Ishikawa (cell line): Measurements from ENCODE around the gene AGK.

Source experiments
- CEBPB ChIP-seq: IDR thresholded peaks from 2 replicates; pipeline ENCODE4 v1.6.1; 2012
- CREB1 ChIP-seq: IDR thresholded peaks from 2 replicates; pipeline ENCODE4 v1.6.1; 2012; ENCODE audit warnings: low read depth
- EGR1 ChIP-seq: IDR thresholded peaks from 2 replicates; pipeline ENCODE4 v1.6.1; 2012
- EP300 ChIP-seq: IDR thresholded peaks from 2 replicates; pipeline ENCODE4 v1.6.1; 2012; ENCODE audit warnings: borderline replicate concordance
- FOXM1 ChIP-seq: IDR thresholded peaks from 2 replicates; pipeline ENCODE4 v1.6.1; 2012; ENCODE audit warnings: low read depth, borderline replicate concordance
- MAX ChIP-seq: IDR thresholded peaks from 2 replicates; pipeline ENCODE4 v1.6.1; 2012
- NFIC ChIP-seq: IDR thresholded peaks from 2 replicates; pipeline ENCODE4 v1.6.1; 2012
- RAD21 ChIP-seq: IDR thresholded peaks from 2 replicates; pipeline ENCODE4 v1.6.1; 2012; ENCODE audit warnings: low read depth
- REST ChIP-seq: IDR thresholded peaks from 2 replicates; pipeline ENCODE4 v1.6.1; 2012; ENCODE audit warnings: low read depth, mild to moderate bottlenecking
- TAF1 ChIP-seq: IDR thresholded peaks from 2 replicates; pipeline ENCODE4 v1.6.1; 2012; ENCODE audit warnings: low read depth, mild to moderate bottlenecking
- TCF12 ChIP-seq: IDR thresholded peaks from 2 replicates; pipeline ENCODE4 v1.6.1; 2012; ENCODE audit warnings: low read depth
- TEAD4 ChIP-seq: IDR thresholded peaks from 2 replicates; pipeline ENCODE4 v1.6.1; 2012
- USF1 ChIP-seq: IDR thresholded peaks from 2 replicates; pipeline ENCODE4 v1.6.1; 2012
- YY1 ChIP-seq: IDR thresholded peaks from 2 replicates; pipeline ENCODE4 v1.6.1; 2012; ENCODE audit warnings: low read depth
- ZBTB7A ChIP-seq: IDR thresholded peaks from 2 replicates; pipeline ENCODE4 v1.6.1; 2012; ENCODE audit warnings: low read depth

AGK gene

GRCh38 chr7:141597966-141598365 is 46.8 kb downstream of the AGK start:
- TF ChIP-seq TEAD4 (no peak), EP300 (no peak), MAX (no peak), TCF12 (no peak), NFIC (no peak), TAF1 (no peak), ZBTB7A (no peak), CREB1 (no peak), USF1 (no peak), REST (no peak), EGR1 (no peak), YY1 (no peak)

- no peak for TF ChIP-seq REST
- TF ChIP-seq YY1, result no peak
- no peak for TF ChIP-seq EP300
- no peak for TF ChIP-seq CREB1
- TF ChIP-seq RAD21, result no peak
- no peak for TF ChIP-seq MAX
- no peak for TF ChIP-seq ZBTB7A
- TF ChIP-seq EGR1, result no peak
- TF ChIP-seq TAF1, result no peak
- TF ChIP-seq CEBPB, result no peak
- no peak for TF ChIP-seq USF1
- TF ChIP-seq TEAD4, result no peak
- TF ChIP-seq FOXM1, result no peak
- TF ChIP-seq TCF12, result no peak
- TF ChIP-seq NFIC, result no peak
Measured at GRCh38 chr7:141598408-141598807, 47.2 kb downstream of the AGK start.

- no peak for TF ChIP-seq NFIC
- TF ChIP-seq FOXM1, result no peak
- TF ChIP-seq ZBTB7A, result no peak
- no peak for TF ChIP-seq RAD21
- no peak for TF ChIP-seq TCF12
- no peak for TF ChIP-seq REST
- TF ChIP-seq CEBPB, result no peak
- TF ChIP-seq EGR1, result no peak
- no peak for TF ChIP-seq YY1
- no peak for TF ChIP-seq CREB1
- TF ChIP-seq USF1, result no peak
Measured at GRCh38 chr7:141600168-141601006, 49.2 kb downstream of the AGK start.

GRCh38 chr7:141609576-141609975 is 58.4 kb downstream of the AGK start:
- TF ChIP-seq TCF12 (no peak), REST (no peak), CEBPB (no peak)
